GM18870 (cell line): Measurements from ENCODE around the gene SUMO1.

Source experiments
- ATAC-seq: cut with Tn5 transposase; IDR thresholded peaks from one replicate; pipeline ENCODE4 v1.9.1; 2021; ENCODE audit warnings: moderate library complexity; ENCODE audit not compliant: unreplicated experiment

Gene SUMO1

GRCh38 chr2:202157211-202157990 is 81.0 kb downstream of the SUMO1 start:
- no peak for ATAC-seq
